Neuronal stem cell (in vitro differentiated cells): ENCODE results near the gene HYLS1.

Experiments used
- DNase-seq: peaks from one replicate; pipeline ENCODE4 v3.0.0-alpha.2; 2013; ENCODE audit warnings: low spot score
- H2AFZ ChIP-seq: one replicate; pipeline ENCODE4 v1.6.1; 2013; ENCODE audit warnings: mild to moderate bottlenecking, low read length, inconsistent platforms
- H2AK5ac ChIP-seq: 2 replicates; pipeline ENCODE4 v1.6.1; 2013; ENCODE audit warnings: low read depth, mild to moderate bottlenecking, inconsistent platforms, low read length, moderate library complexity, mixed read lengths
- H2BK120ac ChIP-seq: 2 replicates; pipeline ENCODE4 v1.6.1; 2013; ENCODE audit warnings: low read depth, mild to moderate bottlenecking, inconsistent platforms, low read length, moderate library complexity, mixed read lengths
- H2BK12ac ChIP-seq: one replicate; pipeline ENCODE4 v1.6.1; 2013; ENCODE audit warnings: low read length, inconsistent platforms
- H2BK15ac ChIP-seq: 2 replicates; pipeline ENCODE4 v1.6.1; 2013; ENCODE audit warnings: mild to moderate bottlenecking, low read length, inconsistent platforms, mixed read lengths
- H2BK5ac ChIP-seq: one replicate; pipeline ENCODE4 v1.6.1; 2013; ENCODE audit warnings: inconsistent platforms, mild to moderate bottlenecking, low read length, moderate library complexity
- H3K14ac ChIP-seq: one replicate; pipeline ENCODE4 v1.6.1; 2013; ENCODE audit warnings: low read length, inconsistent platforms
- H3K18ac ChIP-seq: 2 replicates; pipeline ENCODE4 v1.6.1; 2013; ENCODE audit warnings: low read length, inconsistent platforms
- H3K23ac ChIP-seq: 2 replicates; pipeline ENCODE4 v1.6.1; 2013; ENCODE audit warnings: low read depth, mild to moderate bottlenecking, mixed read lengths, low read length, inconsistent platforms; ENCODE audit not compliant: poor library complexity
- H3K27ac ChIP-seq: replicated peaks from 3 replicates; pipeline ENCODE4 v1.5.1; 2013; ENCODE audit warnings: low read length, inconsistent platforms
- H3K27me3 ChIP-seq, 3 experiments: 2 replicates each; pipeline ENCODE4 v1.6.1; 2013; ENCODE audit warnings: low read length in 3 of 3, mild to moderate bottlenecking in 2 of 3, inconsistent platforms in 1 of 3, low read depth in 1 of 3, mixed read lengths in 1 of 3, moderate library complexity in 1 of 3; ENCODE audit not compliant: control insufficient read depth in 3 of 3, insufficient read depth in 3 of 3
- H3K36me3 ChIP-seq, 2 donors: replicated peaks in 1 of 2; 2 replicates each; pipeline ENCODE4 v1.6.1; 2013; ENCODE audit warnings: low read length in 2 of 2; ENCODE audit not compliant: control insufficient read depth in 2 of 2, insufficient read depth in 2 of 2
- H3K4ac ChIP-seq: 2 replicates; pipeline ENCODE4 v1.6.1; 2013; ENCODE audit warnings: inconsistent platforms, mild to moderate bottlenecking, low read length, moderate library complexity
- H3K4me1 ChIP-seq, 2 donors: 1 replicate in 1 of 2; 2 replicates in 1 of 2; pipeline ENCODE4 v1.6.1; 2013; ENCODE audit warnings: low read length in 2 of 2, low read depth in 1 of 2; ENCODE audit not compliant: control insufficient read depth in 2 of 2, insufficient read depth in 1 of 2
- H3K4me2 ChIP-seq: one replicate; pipeline ENCODE4 v1.6.1; 2013; ENCODE audit warnings: mild to moderate bottlenecking, low read length, inconsistent platforms; ENCODE audit not compliant: insufficient read depth, poor library complexity, severe bottlenecking
- H3K4me3 ChIP-seq, 2 donors: 2 replicates each; pipeline ENCODE4 v1.5.1; 2013; ENCODE audit warnings: low read length in 2 of 2, mild to moderate bottlenecking in 2 of 2, inconsistent platforms in 1 of 2, moderate library complexity in 1 of 2
- H3K79me1 ChIP-seq: one replicate; pipeline ENCODE4 v1.6.1; 2013; ENCODE audit warnings: low read depth, mild to moderate bottlenecking, inconsistent platforms, low read length, moderate library complexity
- H3K9ac ChIP-seq: one replicate; pipeline ENCODE4 v1.6.1; 2013; ENCODE audit warnings: mild to moderate bottlenecking, low read depth, low read length, inconsistent platforms; ENCODE audit not compliant: poor library complexity
- H3K9me3 ChIP-seq, 2 donors: replicated peaks in 1 of 2; 2 replicates each; pipeline versions ENCODE3 to v1.6.1; 2013; ENCODE audit warnings: low read length in 2 of 2, mild to moderate bottlenecking in 2 of 2, inconsistent platforms in 1 of 2, low read depth in 1 of 2, mixed read lengths in 1 of 2, moderate library complexity in 1 of 2; ENCODE audit not compliant: control insufficient read depth in 2 of 2, insufficient read depth in 1 of 2
- H4K8ac ChIP-seq: one replicate; pipeline ENCODE4 v1.6.1; 2013; ENCODE audit warnings: low read depth, mild to moderate bottlenecking, inconsistent platforms, low read length, moderate library complexity
- H4K91ac ChIP-seq: one replicate; pipeline ENCODE4 v1.6.1; 2013; ENCODE audit warnings: low read length, low read depth, mild to moderate bottlenecking, inconsistent platforms; ENCODE audit not compliant: poor library complexity
- WGBS, 2 donors: extraction: QIAGEN DNeasy Blood & Tissue Kit; methylation state at CpG; one replicate each; pipeline ENCODE4 v1.1.7; 2013; ENCODE audit warnings: missing lambda C conversion rate in 2 of 2, mixed read lengths in 1 of 2; ENCODE audit not compliant: insufficient read length in 2 of 2, insufficient replicate concordance in 1 of 2; ENCODE audit errors: extremely low coverage in 2 of 2; 5-methylcytosine and 5-hydroxymethylcytosine counted together

The HYLS1 gene

DNA sequence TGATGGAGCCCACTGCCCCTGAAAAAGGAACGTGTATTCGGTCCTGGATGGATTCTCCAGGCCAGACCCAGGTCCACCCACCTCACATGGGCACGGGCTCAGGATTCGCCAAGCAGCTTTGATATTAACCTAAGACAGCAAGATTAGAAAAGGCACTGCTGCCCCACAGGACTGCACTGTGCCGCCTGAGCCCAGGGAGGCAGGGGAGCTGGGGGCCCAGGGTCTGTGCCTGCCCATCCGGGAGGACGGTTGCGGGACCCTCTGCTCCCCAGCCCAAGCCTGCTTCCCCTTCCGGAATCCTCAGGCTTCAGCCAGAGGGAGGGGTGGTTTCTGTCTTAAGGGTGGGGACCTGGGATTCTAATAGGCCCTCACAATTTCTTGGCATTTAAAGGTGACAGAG, 44.8 kb downstream of the HYLS1 start:
- H3K9me3 ChIP-seq, result peaks cover 0 to 2% of the 10 kb centered on the region in 2 donors
- no peaks in the 10 kb centered on the region for H3K79me1 ChIP-seq
- no peak overlapping the region for H3K23ac ChIP-seq
- H4K91ac ChIP-seq, result no peak overlapping the region
- peaks cover 0 to 5% of the 10 kb centered on the region in 2 donors for H3K4me1 ChIP-seq
- H3K27me3 ChIP-seq, result peaks cover 0 to 13% (median 0%) of the 10 kb centered on the region in 3 experiments
- H3K36me3 ChIP-seq, result no peaks in the 10 kb centered on the region
- H3K4me3 ChIP-seq, result no peak overlapping the region
- H3K4me2 ChIP-seq, result no peak overlapping the region
- no CpG with 5 or more reads among the region's 9 CpGs for WGBS, 2 donors
- no peak overlapping the region for H3K27ac ChIP-seq
- H2BK120ac ChIP-seq, result no peak overlapping the region
- H3K4ac ChIP-seq, result no peak overlapping the region
- no peak for DNase-seq
- H3K18ac ChIP-seq, result no peak overlapping the region
- no peak overlapping the region for H4K8ac ChIP-seq
- no peak overlapping the region for H3K14ac ChIP-seq
- H2AK5ac ChIP-seq, result peak overlapping the region; percentile 47
- H2BK5ac ChIP-seq, result no peak overlapping the region
- H3K9ac ChIP-seq, result no peak overlapping the region
- no peak overlapping the region for H2BK12ac ChIP-seq
- no peak overlapping the region for H2AFZ ChIP-seq
- H2BK15ac ChIP-seq, result no peak overlapping the region

DNA sequence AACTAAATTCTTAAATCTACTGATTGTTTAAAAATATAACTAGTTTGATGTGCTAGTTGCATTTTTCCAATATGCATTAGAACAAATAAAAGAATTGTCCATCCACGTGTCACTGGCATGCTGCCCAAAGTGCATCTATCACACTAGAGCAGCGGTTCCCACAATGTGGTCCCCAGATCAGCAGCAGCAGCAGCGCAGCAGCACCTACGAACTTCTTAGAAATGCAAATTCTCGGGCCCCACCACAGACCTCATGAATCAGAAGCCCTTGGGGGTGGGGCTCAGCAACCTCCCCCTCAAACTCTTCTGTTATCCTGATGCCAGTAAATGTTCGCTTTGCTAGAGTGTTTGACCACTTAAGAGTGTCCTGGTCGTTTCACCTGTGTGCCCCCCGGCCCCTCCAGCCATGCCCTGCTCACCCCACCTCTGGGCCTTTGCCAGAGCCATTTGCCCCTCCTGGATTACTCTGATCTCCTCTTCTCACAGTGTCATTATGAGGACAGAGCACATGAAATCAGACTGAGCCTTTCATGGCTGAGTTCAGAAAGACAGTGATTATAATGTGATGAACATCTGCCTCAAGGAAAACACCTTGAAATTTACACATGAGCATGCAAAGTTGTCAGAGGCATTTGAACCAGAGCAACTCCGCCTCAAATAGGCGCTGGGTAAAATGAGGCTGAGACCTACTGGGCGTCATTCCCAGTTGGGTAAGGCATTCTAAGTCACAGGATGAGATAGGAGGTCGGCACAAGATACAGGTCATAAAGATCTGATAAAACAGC, 45.8 kb downstream of the HYLS1 start:
- H3K4me1 ChIP-seq, result peaks cover 0 to 7% of the 10 kb centered on the region in 2 donors
- no peak overlapping the region for H2BK12ac ChIP-seq
- H2BK120ac ChIP-seq, result no peak overlapping the region
- no peak overlapping the region for H4K8ac ChIP-seq
- H2AFZ ChIP-seq, result no peak overlapping the region
- H3K36me3 ChIP-seq, result no peaks in the 10 kb centered on the region
- no peak overlapping the region for H4K91ac ChIP-seq
- no peak overlapping the region for H3K4me2 ChIP-seq
- H3K4ac ChIP-seq, result no peak overlapping the region
- H2BK5ac ChIP-seq, result no peak overlapping the region
- H3K23ac ChIP-seq, result no peak overlapping the region
- H3K9me3 ChIP-seq, result peaks cover 0 to 2% of the 10 kb centered on the region in 2 donors
- H3K4me3 ChIP-seq, result no peak overlapping the region
- H3K79me1 ChIP-seq, result no peaks in the 10 kb centered on the region
- no peak overlapping the region for H3K14ac ChIP-seq
- H3K9ac ChIP-seq, result no peak overlapping the region
- no peak overlapping the region for H2AK5ac ChIP-seq
- no CpG with 5 or more reads among the region's 12 CpGs for WGBS, 2 donors
- H3K27me3 ChIP-seq, result peaks cover 0 to 13% (median 0%) of the 10 kb centered on the region in 3 experiments
- H3K27ac ChIP-seq, result no peak overlapping the region
- no peak for DNase-seq
- no peak overlapping the region for H3K18ac ChIP-seq
- no peak overlapping the region for H2BK15ac ChIP-seq

- Histone ChIP-seq H3K27ac (no peak overlapping the region), H3K9ac (no peak overlapping the region), H2AK5ac (no peak overlapping the region), H4K91ac (no peak overlapping the region), H2BK12ac (no peak overlapping the region), H3K14ac (no peak overlapping the region), H3K27me3 (peaks cover 0 to 13% (median 0%) of the 10 kb centered on the region in 3 experiments), H4K8ac (no peak overlapping the region), H2BK15ac (no peak overlapping the region), H2BK120ac (no peak overlapping the region), H2BK5ac (no peak overlapping the region), H3K4me2 (no peak overlapping the region), H2AFZ (no peak overlapping the region), H3K23ac (no peak overlapping the region), H3K4me1 (peaks cover 3 to 14% of the 10 kb centered on the region in 2 donors), H3K79me1 (no peaks in the 10 kb centered on the region), H3K18ac (no peak overlapping the region), H3K9me3 (peaks cover 0 to 2% of the 10 kb centered on the region in 2 donors), H3K4ac (no peak overlapping the region), H3K4me3 (no peak overlapping the region), H3K36me3 (no peaks in the 10 kb centered on the region)
- WGBS, 2 donors, result no CpG with 5 or more reads among the region's 8 CpGs
- DNase-seq, result no peak
Measured at GRCh38 chr11:125934473-125934872, 47.0 kb downstream of the HYLS1 start.

- H3K79me1 ChIP-seq, result no peaks in the 10 kb centered on the region
- no peak overlapping the region for H2BK12ac ChIP-seq
- no peak overlapping the region for H4K91ac ChIP-seq
- no peak overlapping the region for H3K4ac ChIP-seq
- H2BK120ac ChIP-seq, result no peak overlapping the region
- H3K9ac ChIP-seq, result no peak overlapping the region
- no peak overlapping the region for H2AK5ac ChIP-seq
- no peak overlapping the region for H3K14ac ChIP-seq
- H3K27me3 ChIP-seq, result peaks cover 0 to 13% (median 0%) of the 10 kb centered on the region in 3 experiments
- H4K8ac ChIP-seq, result no peak overlapping the region
- H3K4me3 ChIP-seq, result no peak overlapping the region
- H2BK15ac ChIP-seq, result no peak overlapping the region
- WGBS, 2 donors, result no CpG with 5 or more reads among the region's 2 CpGs
- no peak overlapping the region for H3K18ac ChIP-seq
- DNase-seq, result no peak
- H3K4me1 ChIP-seq, result peaks cover 3 to 14% of the 10 kb centered on the region in 2 donors
- no peak overlapping the region for H3K27ac ChIP-seq
- H2BK5ac ChIP-seq, result no peak overlapping the region
- H3K9me3 ChIP-seq, result peaks cover 0 to 2% of the 10 kb centered on the region in 2 donors
- H3K4me2 ChIP-seq, result no peak overlapping the region
- H2AFZ ChIP-seq, result no peak overlapping the region
- H3K23ac ChIP-seq, result no peak overlapping the region
- H3K36me3 ChIP-seq, result no peaks in the 10 kb centered on the region
Measured at GRCh38 chr11:125935056-125935455, 47.6 kb downstream of the HYLS1 start.
